Breast epithelium (tissue), 4 donors: ENCODE results near the gene NOD1. TPM values are rescaled to one million over a fixed set of nuclear protein-coding genes. Genes with fewer than 3 reads are reported as not detected.

Source experiments
- DNase-seq, 2 donors: peaks; one replicate each; pipeline ENCODE4 v3.0.0-alpha.2; 2019; ENCODE audit warnings: low spot score in 2 of 2
- H3K27ac ChIP-seq, 2 donors: fragments of 200-600 bp; sonication (generic) in 1 of 2; one replicate each; pipeline ENCODE4 v1.5.1; 2016 to 2019; ENCODE audit warnings: mild to moderate bottlenecking in 1 of 2
- H3K27me3 ChIP-seq, 2 donors: fragments of 200-600 bp; sonication (generic) in 1 of 2; one replicate each; pipeline versions ENCODE4 v1.5.1 to v1.6.0; 2017 to 2019; ENCODE audit warnings: control low read depth in 1 of 2, mild to moderate bottlenecking in 1 of 2
- H3K36me3 ChIP-seq: fragments of 200-600 bp; one replicate; pipeline ENCODE4 v1.5.1; 2019
- H3K4me1 ChIP-seq, 2 donors: fragments of 200-600 bp; sonication (generic); one replicate each; pipeline ENCODE4 v1.5.1; 2016 to 2019; ENCODE audit warnings: control low read depth in 1 of 2
- H3K4me3 ChIP-seq, 3 donors: fragments of 200-600 bp; sonication (generic); 1 replicate in 2 of 3; 2 replicates in 1 of 3; pipeline ENCODE4 v1.5.1; 2016 to 2019; ENCODE audit warnings: mild to moderate bottlenecking in 3 of 3, moderate library complexity in 2 of 3
- H3K9me3 ChIP-seq, 2 donors: fragments of 200-600 bp; sonication (generic) in 1 of 2; one replicate each; pipeline ENCODE4 v1.5.1; 2016 to 2019; ENCODE audit warnings: control low read depth in 1 of 2
- POLR2A ChIP-seq: fragments of 450-650 bp; IDR thresholded peaks from one replicate; pipeline ENCODE4 v1.6.1; 2016; ENCODE audit warnings: antibody characterized with exemption, mild to moderate bottlenecking, moderate library complexity
- POLR2AphosphoS5 ChIP-seq, 3 donors: sonication (generic); formaldehyde crosslinking; IDR thresholded peaks; one replicate each; pipeline ENCODE4 v1.6.1; 2017; ENCODE audit warnings: antibody characterized with exemption in 3 of 3
- intact Hi-C: fragments of 100-400 bp; cut with DNase I; formaldehyde crosslinking; loops from one replicate; pipeline ENCODE4 v1.15.1; 2023; ENCODE audit warnings: low total_unique reads
- total RNA-seq, 3 donors: library from RNA; depleted of rRNA; stranded (reverse); fragments of >200 nt; gene quantifications; one replicate each; pipeline ENCODE4 v1.1.0, GENCODE V29; 2016
- TF ChIP-seq, protein P1 (sequence below), 3 donors: fragments of 450-650 bp; IDR thresholded peaks; one replicate each; pipeline ENCODE4 v1.5.1; 2016 to 2017; ENCODE audit warnings: antibody characterized with exemption in 3 of 3, mild to moderate bottlenecking in 3 of 3, moderate library complexity in 3 of 3

NOD1 gene
- total RNA-seq, 3 donors from 2014 or later, result 11.2 to 34.4 (median 21.4) TPM

DNA sequence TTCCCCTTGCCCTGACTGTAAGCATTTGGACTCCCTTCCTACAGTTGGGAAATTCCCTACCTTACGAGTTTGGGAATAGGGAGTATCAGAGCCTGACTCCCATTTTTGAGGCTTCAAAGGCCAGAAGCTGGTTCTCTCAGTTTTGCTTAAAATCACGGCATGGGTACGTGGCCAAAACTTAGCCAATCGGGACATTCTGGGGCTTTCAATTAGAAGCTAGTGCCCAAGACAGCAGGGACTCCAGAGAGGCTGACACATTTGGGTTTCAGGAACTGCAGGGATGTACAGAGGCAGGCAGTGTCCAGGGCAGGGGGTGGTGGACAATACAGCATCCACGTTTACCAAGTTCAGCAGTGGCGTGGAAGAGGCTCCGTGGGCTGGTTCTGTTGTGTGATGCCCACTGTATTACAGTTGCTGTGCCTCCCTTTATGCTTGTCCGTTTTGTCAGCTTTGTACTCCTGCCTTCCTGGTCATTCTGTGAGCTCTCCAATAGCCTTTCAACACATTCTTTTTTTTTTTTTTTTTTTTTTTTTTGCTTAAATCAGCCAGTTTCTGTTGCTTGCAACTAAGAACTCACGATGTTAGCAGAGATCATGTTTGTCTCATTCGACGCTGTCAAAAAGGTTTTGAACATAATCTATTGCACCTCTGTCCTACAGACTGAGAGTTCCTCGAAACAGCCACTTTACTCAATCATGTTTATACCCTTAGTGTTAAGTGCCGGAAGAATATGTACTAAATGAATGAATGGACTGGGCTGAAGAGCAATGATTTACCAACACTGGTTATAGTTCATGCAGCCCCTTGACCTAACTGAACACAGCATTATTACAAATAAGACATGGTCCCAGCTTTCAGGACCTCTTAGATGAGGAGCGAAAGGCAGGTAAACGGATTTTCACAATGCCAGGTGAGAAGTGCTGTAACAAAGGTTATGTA, 25.0 kb upstream of the NOD1 start:
- no peak for DNase-seq
- Histone ChIP-seq H3K27me3 (no peaks in the 10 kb centered on the region), H3K4me3 (peak overlapping the region; percentile 74 to 95 (median 89)), H3K27ac (peak overlapping the region; percentile 94 to 96), H3K9me3 (no peaks in the 10 kb centered on the region), H3K36me3 (no peaks in the 10 kb centered on the region), H3K4me1 (peaks cover 5 to 11% of the 10 kb centered on the region in 2 donors)
- intact Hi-C loops, result no loop called here
- TF ChIP-seq POLR2AphosphoS5 (IDR thresholded peaks at IDR 0.05), result no peak
- TF ChIP-seq, protein P1, sequence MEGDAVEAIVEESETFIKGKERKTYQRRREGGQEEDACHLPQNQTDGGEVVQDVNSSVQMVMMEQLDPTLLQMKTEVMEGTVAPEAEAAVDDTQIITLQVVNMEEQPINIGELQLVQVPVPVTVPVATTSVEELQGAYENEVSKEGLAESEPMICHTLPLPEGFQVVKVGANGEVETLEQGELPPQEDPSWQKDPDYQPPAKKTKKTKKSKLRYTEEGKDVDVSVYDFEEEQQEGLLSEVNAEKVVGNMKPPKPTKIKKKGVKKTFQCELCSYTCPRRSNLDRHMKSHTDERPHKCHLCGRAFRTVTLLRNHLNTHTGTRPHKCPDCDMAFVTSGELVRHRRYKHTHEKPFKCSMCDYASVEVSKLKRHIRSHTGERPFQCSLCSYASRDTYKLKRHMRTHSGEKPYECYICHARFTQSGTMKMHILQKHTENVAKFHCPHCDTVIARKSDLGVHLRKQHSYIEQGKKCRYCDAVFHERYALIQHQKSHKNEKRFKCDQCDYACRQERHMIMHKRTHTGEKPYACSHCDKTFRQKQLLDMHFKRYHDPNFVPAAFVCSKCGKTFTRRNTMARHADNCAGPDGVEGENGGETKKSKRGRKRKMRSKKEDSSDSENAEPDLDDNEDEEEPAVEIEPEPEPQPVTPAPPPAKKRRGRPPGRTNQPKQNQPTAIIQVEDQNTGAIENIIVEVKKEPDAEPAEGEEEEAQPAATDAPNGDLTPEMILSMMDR (IDR thresholded peaks at IDR 0.05), result no peak
- TF ChIP-seq POLR2A, result no peak

DNA sequence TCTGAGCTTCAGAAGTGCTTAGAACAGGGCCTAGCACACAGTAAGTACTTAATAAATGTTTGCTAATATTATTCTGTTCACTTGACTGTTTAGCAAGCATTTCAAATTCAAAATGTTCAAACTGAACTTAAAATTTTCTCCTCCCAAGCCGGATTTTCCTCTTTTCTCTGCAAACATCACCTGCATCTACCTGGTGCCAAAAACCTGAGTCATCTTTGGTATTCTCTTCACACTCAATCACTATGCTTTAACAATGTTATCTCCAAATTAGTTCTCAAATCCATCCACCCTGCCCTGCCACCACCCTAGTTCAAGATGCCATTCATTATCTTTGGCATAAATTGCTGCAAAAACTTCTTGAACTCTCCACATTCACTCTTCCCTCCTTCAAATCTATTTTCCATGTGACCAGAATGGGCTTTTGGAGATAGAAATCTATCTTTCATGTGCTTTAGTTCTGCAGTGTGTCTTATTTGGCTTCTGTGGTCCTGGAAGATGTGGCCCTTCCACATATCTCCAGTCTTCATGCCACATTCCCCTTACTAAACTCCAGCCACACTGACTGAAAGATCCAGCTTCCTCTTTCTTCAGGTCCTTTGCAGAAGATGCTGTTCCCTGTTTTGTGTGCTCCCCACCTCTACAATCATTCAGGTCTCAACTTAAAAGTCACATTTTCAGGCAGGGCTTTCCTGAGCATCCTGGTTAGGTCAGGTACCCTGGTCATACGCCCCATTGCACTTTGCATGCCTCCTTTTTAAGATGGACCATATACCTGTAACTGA, 24.1 kb upstream of the NOD1 start:
- intact Hi-C loops, result no loop called here
- Histone ChIP-seq H3K36me3 (no peaks in the 10 kb centered on the region), H3K27me3 (no peaks in the 10 kb centered on the region), H3K9me3 (no peaks in the 10 kb centered on the region), H3K27ac (peak overlapping the region in 1 of 2 donors; percentile 23), H3K4me1 (peaks cover 5 to 11% of the 10 kb centered on the region in 2 donors), H3K4me3 (peak overlapping the region in 1 of 3 donors; percentile 95)
- TF ChIP-seq POLR2AphosphoS5 (IDR thresholded peaks at IDR 0.05) (no peak), POLR2A (no peak)
- TF ChIP-seq, protein P1 (IDR thresholded peaks at IDR 0.05), result no peak
- no peak for DNase-seq

DNA sequence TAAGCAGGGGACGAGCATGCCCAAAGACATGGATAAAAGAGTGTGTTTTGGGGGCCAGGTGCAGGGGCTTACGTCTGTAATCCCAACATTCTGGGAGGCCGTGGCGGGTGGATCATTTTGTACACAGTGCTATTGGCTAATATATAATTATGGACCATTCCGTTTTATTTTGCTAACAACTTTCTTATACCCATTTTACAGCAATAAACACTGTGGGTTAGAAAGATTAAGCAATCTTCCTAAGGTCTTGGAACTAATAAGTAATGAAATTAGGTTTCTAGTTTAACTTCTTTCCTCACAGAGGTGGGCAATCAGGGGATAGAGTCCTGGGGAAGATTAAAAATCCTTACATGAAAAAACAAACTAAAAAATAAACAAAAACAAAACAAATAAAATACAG, 22.7 kb upstream of the NOD1 start:
- Histone ChIP-seq H3K27me3 (no peaks in the 10 kb centered on the region), H3K9me3 (no peaks in the 10 kb centered on the region), H3K4me1 (peaks cover 5 to 11% of the 10 kb centered on the region in 2 donors), H3K27ac (peak overlapping the region in 1 of 2 donors; percentile 13), H3K36me3 (no peaks in the 10 kb centered on the region), H3K4me3 (no peak overlapping the region)
- TF ChIP-seq, protein P1 (IDR thresholded peaks at IDR 0.05), result no peak
- TF ChIP-seq POLR2A, result no peak
- no peak for TF ChIP-seq POLR2AphosphoS5 (IDR thresholded peaks at IDR 0.05)
- DNase-seq, result no peak
- intact Hi-C loops, result no loop called here

DNA sequence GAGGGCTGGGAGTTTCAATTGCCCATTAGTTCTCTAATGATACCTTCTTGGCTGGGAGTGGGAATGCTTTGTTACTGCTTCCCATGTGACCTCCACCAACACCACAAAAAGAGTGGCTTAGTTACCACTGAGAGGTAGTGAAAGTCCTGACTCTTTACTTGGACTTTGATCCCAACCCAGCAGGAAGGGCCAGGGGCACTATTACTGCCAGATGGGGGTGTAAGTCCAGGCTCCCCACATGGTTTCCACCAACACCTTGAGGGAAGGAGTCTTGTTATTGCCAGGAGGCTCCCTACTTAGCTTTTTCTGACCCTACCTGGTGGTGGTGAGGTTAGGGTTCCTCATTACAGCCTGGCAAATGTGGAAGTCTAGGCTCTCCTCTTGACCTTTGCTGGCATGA, 14.6 kb upstream of the NOD1 start:
- no peaks in the 10 kb centered on the region for H3K4me1 ChIP-seq
- no peaks in the 10 kb centered on the region for H3K27me3 ChIP-seq
- DNase-seq, result no peak
- no peak overlapping the region for H3K27ac ChIP-seq
- no peak overlapping the region for H3K4me3 ChIP-seq
- H3K9me3 ChIP-seq, result peaks cover 0 to 13% of the 10 kb centered on the region in 2 donors
- no peaks in the 10 kb centered on the region for H3K36me3 ChIP-seq
- intact Hi-C loops, result no loop called here
- TF ChIP-seq POLR2A, result no peak
- TF ChIP-seq, protein P1 (IDR thresholded peaks at IDR 0.05), result no peak
